ENCODE measurements around the gene SMIM9.

The SMIM9 gene

DNA sequence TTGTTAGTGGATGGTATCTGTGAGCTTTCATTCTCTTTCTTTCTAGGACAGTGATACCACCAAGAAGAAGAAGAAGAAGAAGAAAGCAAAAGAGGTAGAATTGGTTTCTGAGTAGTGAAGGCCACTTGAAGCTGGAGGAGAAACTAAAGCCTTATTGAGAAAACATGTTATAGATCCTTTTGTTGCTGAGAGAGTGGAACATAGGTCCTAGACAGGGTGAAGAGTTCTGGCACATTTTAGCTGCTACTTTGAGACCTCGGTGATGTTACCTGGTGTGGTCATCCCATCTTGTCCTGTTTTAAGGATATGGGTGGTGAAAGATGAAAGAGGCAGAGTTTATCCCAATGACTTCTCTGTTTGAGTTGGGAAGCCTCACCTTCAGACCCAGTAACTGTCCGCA lies 57.7 kb downstream of the SMIM9 start:
- no peak for DNase-seq

GRCh38 chrX:154775419-154776349 lies 58.8 kb downstream of the SMIM9 start:
- peak; percentile 33 for DNase-seq

DNA sequence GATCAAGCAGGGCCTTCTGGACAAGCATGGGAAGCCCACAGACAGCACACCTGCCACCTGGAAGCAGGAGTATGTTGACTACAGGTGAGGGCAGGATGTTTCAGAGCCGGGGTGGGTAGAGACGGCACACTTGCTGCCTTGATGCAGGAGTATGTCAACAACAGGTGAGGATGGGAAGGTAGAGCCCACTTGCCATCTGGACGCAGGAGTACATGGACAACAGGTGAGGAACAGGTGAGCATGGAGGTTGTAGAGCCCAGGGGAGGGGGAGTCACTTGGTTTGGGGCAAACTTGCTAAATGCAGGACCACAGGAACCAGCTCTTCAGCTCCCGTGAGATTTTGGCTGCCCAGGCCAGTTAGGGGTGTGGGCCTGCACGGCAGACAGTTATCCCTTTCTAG lies 59.8 kb downstream of the SMIM9 start:
- DNase-seq: no peak

Data from activated CD4-positive, alpha-beta T cell treated with anti-CD3 and anti-CD28 coated beads, Interleukin-2, Interleukin-6, amounts not matched to agents 100 ng/mL and 50 ng/mL, durations not matched to agents 16 hours and 8 hours (primary cell).